ENCODE results near the gene ATXN1. TPM values are rescaled to one million over a fixed set of nuclear protein-coding genes. Genes with fewer than 3 reads are reported as not detected.

The ATXN1 gene
- total and polyA plus RNA-seq, 2 of the 8 experiments (the other 6 are each of a cell fraction or from before 2014, with no cell fraction given): 1.6 to 4.0 TPM

DNA sequence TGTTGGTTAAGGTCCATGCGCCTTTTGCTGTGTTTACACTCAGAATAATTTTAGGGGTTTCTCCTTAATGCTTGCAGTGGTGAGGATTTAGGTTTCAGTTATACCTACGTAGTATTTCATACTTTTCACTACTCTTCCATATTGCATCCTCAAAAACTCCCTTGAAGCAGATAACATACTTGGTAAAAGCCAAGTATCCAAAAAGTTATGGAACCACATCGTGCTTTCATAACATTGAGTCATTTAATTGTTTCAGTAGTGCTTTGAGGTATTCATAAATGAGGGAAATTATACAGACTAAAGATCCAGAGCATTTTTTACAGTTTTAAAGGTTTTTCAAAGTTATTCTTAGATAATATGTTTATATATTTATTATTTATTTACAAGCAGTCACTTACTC, 4.0 kb upstream of the ATXN1 start:
- no peak for TF ChIP-seq USF2 (IDR thresholded peaks at IDR 0.05; ENCODE audit: low read length)
- no peak for TF ChIP-seq RNF2 (IDR thresholded peaks at IDR 0.05; ENCODE audit: borderline replicate concordance, low read depth, low read length, missing control alignments, poor library complexity, severe bottlenecking)
- TF ChIP-seq CREB1 (IDR thresholded peaks at IDR 0.05): no peak
- TF ChIP-seq RXRA (IDR thresholded peaks at IDR 0.05; ENCODE audit: insufficient read depth, low read depth, low read length): no peak
- TF ChIP-seq ATF2 (IDR thresholded peaks at IDR 0.05; ENCODE audit: low read length): no peak
- no peak for TF ChIP-seq ATF3 (IDR thresholded peaks at IDR 0.05; ENCODE audit: insufficient read depth, low read depth, low read length)

More for the DNA sequence above, 4.0 kb upstream of the ATXN1 start:
- ChIA-PET CTCF (ENCODE audit: partially characterized antibody) (interaction anchor here (0.7 to 4.4 kb wide), 8 partner anchors 8 to 253 kb away, joined by 3 to 43 read pairs (median 4); no protein-coding TSS in a partner anchor), POLR2A (ENCODE audit: partially characterized antibody) (no interaction called here)
- no peak overlapping the region for H3K23ac ChIP-seq (ENCODE audit: insufficient read length)
- H2BK20ac ChIP-seq (ENCODE audit: low read length): no peak overlapping the region
- no peak overlapping the region for H2BK12ac ChIP-seq (ENCODE audit: low read depth, low read length)
- no peak overlapping the region for H2BK120ac ChIP-seq (replicated peaks; ENCODE audit: low read depth, low read length)
- no peak overlapping the region for H4K8ac ChIP-seq (ENCODE audit: extremely low read depth, insufficient read depth, low read length)
- H3K4me2 ChIP-seq (ENCODE audit: insufficient read depth in 1 of 2, low read depth in 2 of 2, low read length in 2 of 2): no peak overlapping the region
- no peak overlapping the region for H2BK5ac ChIP-seq (ENCODE audit: low read depth, low read length)
- DNase-seq (ENCODE audit: low read depth in 1 of 2, low spot score in 2 of 2) (no peak), FAIRE-seq (no peak)
- no peak overlapping the region for H3K4me3 ChIP-seq (ENCODE audit: extremely low read depth in 1 of 4, insufficient read depth in 2 of 4, low read depth in 3 of 4, low read length in 4 of 4)
- WGBS, 2 experiments (ENCODE audit: extremely low coverage in 1 of 2, insufficient coverage in 1 of 2, insufficient read length in 1 of 2, insufficient replicate concordance in 2 of 2, low coverage in 1 of 2, low lambda C conversion rate in 2 of 2, missing lambda C conversion rate in 1 of 2): 81% methylated on average over 3 of the region's 3 CpGs; no CpG with 5 or more reads in 1 of the 2 experiments
- no peak overlapping the region for H3K9ac ChIP-seq (replicated peaks in 1 of 4; ENCODE audit: extremely low read depth in 1 of 4, low read depth in 3 of 4, low read length in 3 of 4)
- peaks cover 0 to 10% (median under 1%) of the 10 kb centered on the region in 4 experiments; a peak in 2 of 7 replicates for H3K4me1 ChIP-seq (replicated peaks in 1 of 4; ENCODE audit: control insufficient read depth in 3 of 4, insufficient read depth in 4 of 4, low read length in 3 of 4)
- H2AFZ ChIP-seq (ENCODE audit: low read length): no peak overlapping the region
- no peak overlapping the region for H4K5ac ChIP-seq (ENCODE audit: insufficient read length, low read depth, low read length)
- H3K23me2 ChIP-seq (ENCODE audit: low read depth, low read length): peaks cover 15% of the 10 kb centered on the region
- no peaks in the 10 kb centered on the region for H3K79me2 ChIP-seq (ENCODE audit: control insufficient read depth in 1 of 2, insufficient read depth in 2 of 2, low read length in 2 of 2)
- H3K18ac ChIP-seq (ENCODE audit: extremely low read depth, low read length): no peak overlapping the region
- peaks cover 0 to 2% of the 10 kb centered on the region in 2 experiments for H4K20me1 ChIP-seq (replicated peaks in 1 of 2; ENCODE audit: control insufficient read depth in 1 of 2, insufficient read depth in 2 of 2, low read length in 2 of 2)
- no peak overlapping the region for H4K91ac ChIP-seq (replicated peaks; ENCODE audit: insufficient read length, low read length)
- no peak overlapping the region for H3K4ac ChIP-seq (replicated peaks; ENCODE audit: insufficient read length, low read depth, low read length)
- no peak overlapping the region for H3K56ac ChIP-seq (replicated peaks; ENCODE audit: insufficient read length, low read depth, low read length)
- H3K27me3 ChIP-seq (replicated peaks in 1 of 4; ENCODE audit: control insufficient read depth in 3 of 4, extremely low read depth in 1 of 4, insufficient read depth in 3 of 4, low read length in 3 of 4): peaks cover 0 to 12% (median 4%) of the 10 kb centered on the region in 4 experiments; a peak in 5 of 7 replicates
- H3K79me1 ChIP-seq (ENCODE audit: low read depth, low read length): no peaks in the 10 kb centered on the region
- H3K14ac ChIP-seq (ENCODE audit: insufficient read length): no peak overlapping the region
- no peak overlapping the region for H2AK5ac ChIP-seq (ENCODE audit: low read depth, low read length)
- no peak overlapping the region for H3K27ac ChIP-seq (ENCODE audit: low read depth, low read length)
- no peak overlapping the region for H2BK15ac ChIP-seq (ENCODE audit: low read length)
- no peaks in the 10 kb centered on the region for H3K36me3 ChIP-seq (ENCODE audit: control insufficient read depth in 2 of 4, insufficient read depth in 4 of 4, low read length in 3 of 4)
- H3K9me3 ChIP-seq (ENCODE audit: insufficient read depth in 2 of 2, low read depth in 1 of 2, low read length in 1 of 2): no peaks in the 10 kb centered on the region
